Measurements from ENCODE around the gene OOSP1.
A peak's percentile ranks its signal among the peaks of the same experiment; 100 is the strongest.
"Not testable (repeated sequence)": the region's sequence is repeated elsewhere in the genome, so short reads cannot be mapped to it uniquely, and the experiment has no call there.

OOSP1 gene

DNA sequence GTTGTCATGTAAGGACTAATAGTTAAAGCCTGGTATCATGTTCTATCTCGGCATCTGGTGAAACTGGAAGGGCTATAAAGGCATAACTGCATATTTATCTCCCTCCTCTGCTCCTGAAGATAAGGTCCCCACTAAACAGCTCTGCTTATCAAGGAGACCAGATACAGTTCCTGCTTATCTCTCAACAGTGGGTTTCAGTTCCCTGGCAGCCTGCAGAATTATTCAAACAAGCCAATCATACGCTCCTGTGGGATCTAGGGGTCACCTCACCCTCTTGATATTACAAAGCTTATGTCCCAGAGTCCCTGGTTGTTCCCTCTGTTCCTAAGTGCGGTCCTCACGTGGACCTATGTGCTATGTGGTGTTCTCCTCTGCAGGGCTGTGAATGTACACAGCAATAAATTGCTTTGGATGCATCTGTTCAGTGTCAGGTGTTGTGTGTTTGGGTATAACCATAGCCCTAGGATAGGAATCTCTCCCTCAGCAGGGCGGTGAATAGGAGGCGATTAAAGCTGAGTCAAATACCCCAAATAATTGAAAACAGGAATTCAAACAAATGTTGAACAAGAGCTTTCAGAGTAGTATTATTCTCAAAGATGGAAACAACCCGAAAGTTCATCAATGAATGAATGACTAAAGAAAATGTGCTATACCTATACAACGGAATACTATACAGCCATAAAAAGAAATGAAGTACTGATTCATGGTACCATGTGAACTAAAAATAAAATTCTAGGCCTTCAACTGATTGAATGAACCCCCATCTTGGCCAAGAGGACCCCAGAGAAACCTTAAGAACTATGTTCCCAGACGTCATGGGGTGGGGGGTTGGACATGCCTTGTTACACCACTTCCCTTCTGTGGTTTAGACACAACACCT is 22.5 kb downstream of the OOSP1 start:
- peak; percentile 37 for DNase-seq (ENCODE audit: low read depth, low spot score)

DNA sequence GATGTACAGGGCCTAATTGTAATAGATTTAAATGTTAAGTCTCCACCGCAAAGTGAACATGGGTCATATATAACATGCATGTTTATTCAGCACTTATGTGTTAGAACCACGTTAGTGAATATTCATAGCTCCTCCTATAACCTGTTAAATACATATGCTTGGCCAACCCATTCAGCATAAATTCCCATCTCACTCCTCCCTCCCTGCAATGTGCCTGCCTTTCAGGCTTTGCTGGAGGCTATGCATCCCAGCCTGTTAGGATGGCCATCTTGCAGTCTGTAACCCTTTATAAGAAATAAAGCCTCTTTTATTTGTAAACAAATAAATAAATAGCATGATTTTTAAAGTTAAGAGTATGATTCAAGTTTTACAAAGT is 23.9 kb downstream of the OOSP1 start:
- DNase-seq (ENCODE audit: low read depth, low spot score) = no peak

DNA sequence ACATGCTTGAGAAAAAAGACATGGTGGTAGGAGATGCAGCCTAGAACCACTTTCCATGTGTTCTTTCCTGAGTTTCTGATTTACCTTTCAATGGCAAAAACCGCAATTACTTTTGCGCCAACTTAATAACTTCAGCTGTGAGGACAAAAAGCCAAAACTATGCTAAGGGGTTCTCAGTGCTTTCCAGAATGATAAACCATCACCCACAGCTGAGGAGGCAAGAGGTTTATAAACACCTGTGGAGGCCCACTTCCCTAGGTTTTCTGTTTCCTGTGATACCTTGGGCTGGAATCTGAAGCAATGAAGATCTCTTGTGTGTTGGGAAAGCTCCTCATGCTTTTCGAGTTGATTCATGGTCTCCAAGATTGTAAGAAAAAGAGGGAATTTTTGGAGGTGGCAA is 25.5 kb downstream of the OOSP1 start, which contains the start of gene OOSP4A:
Gene OOSP4A, plus strand, starts transcription at position 301 of the 400 bp plus-strand sequence. Its CDS starts 0 bp downstream, at position 301.
- DNase-seq (ENCODE audit: low read depth, low spot score) = no peak

DNA sequence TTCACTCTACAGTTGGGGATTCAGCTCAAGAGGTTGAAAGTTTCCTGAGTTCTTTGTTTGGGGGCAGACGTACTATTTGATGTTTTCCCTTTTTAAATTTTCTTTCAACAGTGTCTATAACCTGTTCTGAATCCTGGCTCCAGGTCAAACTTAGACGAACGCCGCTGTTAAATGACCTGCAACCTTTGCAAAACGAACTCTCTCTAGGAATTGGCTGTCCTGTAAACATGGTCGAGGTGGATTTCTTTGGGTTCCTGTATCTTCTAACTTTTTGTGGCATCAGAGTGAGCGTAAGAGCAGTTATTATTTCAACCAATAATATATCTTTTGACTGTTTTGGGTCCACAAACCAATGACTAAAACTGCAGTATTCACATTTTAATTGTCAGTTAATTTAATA is 27.2 kb downstream of the OOSP1 start:
- DNase-seq (ENCODE audit: low read depth, low spot score) = no peak

DNA sequence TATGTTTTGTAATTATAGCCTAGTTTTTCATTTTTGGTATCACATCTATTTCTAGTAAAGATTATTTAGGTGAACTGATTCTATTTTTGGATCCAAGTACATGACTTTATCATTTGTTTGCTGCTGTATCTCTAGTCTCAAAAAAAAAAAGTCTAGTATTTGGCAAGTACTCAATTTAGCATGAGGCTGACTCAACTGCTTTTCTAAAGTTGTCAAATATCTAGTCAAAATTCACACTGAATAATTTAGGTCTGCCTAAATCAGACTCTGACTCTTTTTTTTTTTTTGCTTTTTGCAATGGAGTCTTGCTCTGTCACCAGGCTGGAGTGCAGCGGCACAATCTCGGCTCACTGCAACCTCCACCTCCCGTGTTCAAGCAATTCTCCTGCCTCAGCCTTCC is 28.0 kb downstream of the OOSP1 start:
- no peak for DNase-seq (ENCODE audit: low read depth, low spot score)

DNA sequence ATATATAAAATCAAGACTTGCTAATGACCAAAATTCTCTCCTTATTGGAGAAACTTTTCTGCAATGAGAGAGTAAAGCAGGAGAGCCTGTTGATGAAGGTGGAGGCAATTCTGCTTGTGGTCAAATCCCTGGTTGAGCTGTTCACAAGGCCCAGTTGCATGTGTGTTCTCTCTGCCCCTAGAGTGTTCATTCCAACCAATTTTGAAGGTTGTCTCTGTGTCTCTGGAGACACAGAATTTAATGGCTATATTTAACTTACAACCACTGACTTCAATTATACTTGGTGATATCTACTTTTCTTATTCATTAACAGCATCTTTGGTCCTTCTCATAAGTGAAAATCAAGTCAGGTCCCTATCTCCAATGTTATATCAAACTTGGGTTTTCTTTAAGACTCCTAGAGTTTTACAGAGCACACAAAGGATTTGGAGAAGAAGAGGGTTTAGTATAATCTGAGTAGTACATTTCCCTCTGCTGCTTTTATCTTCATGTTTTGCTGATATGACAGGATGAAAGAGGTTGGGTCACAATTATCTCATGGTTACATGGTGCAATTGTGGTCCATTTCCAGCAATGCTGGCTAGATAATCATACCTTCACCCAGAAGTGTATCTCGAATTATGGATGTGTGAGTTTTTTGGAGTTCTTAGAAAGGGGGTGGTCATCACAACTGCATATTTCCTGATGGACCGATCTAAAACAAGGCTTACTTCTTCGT is 29.6 kb downstream of the OOSP1 start:
- no peak for DNase-seq (ENCODE audit: low read depth, low spot score)

DNA sequence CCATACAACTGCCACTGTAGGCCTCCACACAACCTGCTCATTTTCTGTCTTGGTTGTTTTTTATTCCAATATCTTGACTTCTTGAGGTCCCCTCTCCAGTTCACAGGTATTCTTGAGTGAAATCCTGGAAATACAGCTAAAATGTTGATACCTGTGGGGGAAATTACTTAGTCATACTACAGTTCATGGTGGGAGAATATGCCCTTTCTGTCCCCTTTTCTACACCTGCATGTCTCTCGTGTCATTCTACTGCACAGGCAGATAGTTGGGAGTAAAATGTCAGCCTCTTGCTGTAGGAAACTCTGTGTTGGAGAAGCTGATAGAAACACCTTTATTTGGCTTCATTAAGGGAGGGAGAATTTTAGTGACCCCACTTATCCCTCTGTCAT is 30.2 kb downstream of the OOSP1 start:
- no peak for DNase-seq (ENCODE audit: low read depth, low spot score)

DNA sequence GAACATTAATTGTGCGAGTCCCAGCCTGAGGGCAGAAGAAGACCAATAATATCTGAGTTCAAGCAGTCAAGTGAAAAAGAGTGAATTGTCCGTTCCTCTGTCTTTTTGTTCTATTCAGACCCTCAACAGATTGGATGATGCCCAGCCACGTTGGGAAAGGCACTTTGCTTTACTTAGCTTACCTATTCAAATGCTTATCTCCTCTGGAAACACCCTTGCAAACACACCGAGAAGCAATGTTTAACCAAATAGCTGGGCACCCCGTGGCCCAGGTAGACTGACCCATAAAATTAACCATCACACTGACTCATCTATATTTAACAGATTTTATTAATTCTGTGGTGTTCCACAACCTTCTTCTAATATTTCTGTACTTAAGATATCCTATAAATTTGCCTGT is 34.9 kb downstream of the OOSP1 start:
- no peak for DNase-seq (ENCODE audit: low read depth, low spot score)

DNA sequence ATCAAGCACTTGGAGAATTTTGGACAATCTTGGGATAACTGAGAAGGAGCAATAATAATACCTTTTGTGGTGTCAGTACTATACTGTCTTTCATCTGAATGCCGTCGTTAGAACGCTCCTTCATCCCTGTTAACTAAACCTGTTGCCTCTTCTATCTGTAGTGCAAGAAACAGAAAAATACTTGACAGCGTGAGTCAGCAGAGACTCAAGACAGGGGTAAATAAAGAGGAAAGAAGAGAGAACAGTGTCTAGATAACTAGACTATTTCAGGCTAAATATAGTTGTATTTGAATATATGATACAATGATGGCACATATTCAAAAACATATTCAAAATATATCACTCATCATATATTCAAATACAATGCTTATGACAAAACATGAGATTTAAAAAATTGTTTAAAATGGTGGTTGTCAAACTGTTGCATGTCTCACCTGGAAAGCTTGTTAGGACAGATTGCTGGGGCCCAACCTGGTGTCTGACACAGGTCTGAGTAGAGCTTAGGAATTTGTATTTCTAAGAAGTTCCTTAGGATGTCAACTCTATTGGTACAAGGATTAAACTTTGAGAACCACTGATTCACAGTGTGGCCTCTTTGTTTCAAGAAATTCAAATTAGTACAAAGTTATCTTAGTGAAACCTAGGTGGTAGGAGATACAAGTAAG is 43.0 kb downstream of the OOSP1 start:
- no peak for DNase-seq (ENCODE audit: low read depth, low spot score)

DNA sequence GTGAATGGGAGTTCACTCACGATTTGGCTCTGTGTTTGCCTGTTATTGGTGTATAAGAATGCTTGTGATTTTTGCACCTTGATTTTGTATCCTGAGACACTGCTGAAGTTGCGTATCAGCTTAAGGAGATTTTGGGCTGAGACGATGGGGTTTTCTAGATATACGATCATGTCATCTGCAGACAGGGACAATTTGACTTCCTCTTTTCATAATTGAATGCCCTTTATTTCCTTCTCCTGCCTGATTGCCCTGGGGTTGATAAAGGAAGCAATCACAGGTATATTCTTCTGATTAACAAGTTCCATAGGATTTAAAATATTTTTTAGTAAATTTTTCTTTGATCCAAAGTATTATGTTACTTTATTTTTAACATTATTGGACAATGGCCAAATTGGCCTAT is 43.8 kb downstream of the OOSP1 start:
- not testable (repeated sequence) for DNase-seq (ENCODE audit: low read depth, low spot score)

DNA sequence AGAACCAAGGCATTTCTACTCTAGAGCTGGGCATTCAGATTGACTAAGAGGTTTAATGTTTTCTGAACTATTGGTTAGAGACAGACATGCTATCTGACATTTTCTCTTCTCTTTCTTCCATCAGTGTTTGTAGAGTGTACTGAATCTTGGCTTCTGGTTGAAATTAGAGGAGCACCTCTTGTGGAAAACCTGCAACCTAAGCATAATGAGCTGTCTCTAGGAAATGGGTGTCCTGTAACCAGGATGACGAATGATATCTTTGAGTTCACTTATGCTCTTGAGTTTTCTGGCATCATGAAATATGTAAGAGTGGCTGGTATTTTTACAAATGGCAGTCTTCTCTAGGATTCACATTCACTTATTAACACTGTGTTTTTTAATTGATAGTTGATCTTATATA is 45.0 kb downstream of the OOSP1 start:
- DNase-seq (ENCODE audit: low read depth, low spot score) = no peak

DNA sequence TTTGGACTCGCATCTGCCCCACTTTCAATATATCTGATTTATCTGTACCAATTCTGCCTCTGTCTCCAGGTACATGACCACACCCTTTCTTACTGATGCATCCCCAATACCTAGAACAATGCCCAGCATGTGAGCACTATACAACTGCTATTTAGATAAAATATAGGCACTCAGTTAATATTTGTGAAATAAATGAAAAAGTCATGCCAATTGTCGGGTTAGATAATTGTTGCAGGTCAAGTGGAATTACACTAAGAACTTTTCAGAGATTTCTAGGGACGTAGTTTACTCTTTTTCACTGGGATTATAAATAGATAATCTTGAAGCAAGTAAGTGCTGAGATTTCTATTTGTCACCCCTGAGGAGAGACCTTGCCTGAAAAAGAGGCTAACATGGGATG is 46.1 kb downstream of the OOSP1 start:
- DNase-seq (ENCODE audit: low read depth, low spot score) = no peak

DNA sequence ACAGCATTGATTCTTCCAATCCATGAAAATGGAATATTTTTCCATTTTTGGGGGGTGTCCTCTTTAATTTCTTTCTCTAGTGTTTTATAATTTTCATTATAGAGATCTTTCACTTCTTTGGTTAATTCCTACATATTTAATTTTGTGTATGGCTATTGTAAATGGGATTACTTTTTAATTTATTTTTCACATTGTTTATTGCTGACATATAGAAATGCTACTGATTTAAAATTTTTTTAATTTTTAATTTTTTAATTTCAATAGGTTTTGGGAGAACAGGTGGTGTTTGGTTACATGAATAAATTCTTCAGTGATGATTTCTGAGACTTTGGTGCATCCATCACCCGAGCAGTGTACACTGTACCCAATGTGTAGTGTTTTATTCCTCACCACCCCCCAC is 52.2 kb downstream of the OOSP1 start:
- DNase-seq (ENCODE audit: low read depth, low spot score) = no peak

DNA sequence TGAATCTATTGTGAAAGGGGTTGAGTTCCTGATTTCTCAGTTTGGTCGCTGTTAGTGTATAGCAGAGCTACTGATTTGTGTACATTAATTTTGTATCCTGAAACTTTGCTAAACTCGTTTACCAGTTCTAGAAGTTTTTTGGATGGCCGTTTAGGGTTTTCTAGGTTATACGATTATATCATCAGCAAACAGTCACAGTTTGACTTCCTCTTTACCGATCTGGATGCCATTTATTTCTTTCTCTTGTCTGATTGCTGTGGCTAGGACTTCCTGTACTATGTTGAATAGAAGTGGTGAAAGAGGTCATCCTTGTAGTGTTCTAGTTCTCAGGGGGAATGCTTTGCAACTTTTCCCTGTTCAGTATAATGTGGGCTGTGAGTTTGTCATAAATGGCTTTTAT is 54.2 kb downstream of the OOSP1 start:
- DNase-seq (ENCODE audit: low read depth, low spot score) = no peak

DNA sequence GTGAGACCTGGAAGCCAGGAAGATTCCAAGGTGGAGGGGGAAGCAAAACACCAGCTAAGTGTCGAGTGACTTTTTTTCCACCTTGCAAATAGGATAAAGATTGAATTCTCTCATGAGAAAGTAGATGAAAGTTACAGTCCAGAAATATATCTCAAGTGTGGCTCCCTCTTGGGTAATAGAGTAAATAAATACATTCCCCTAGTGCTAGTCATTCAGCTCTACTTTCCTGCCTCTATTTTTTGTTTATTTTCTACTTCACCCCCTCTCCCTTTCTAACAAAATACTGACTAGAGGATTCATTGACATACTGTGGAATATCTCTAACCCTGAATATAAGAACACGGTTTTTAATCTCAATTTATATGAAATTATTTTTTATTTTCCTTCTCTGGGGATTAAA is 59.6 kb downstream of the OOSP1 start:
- DNase-seq (ENCODE audit: low read depth, low spot score) = no peak

DNA sequence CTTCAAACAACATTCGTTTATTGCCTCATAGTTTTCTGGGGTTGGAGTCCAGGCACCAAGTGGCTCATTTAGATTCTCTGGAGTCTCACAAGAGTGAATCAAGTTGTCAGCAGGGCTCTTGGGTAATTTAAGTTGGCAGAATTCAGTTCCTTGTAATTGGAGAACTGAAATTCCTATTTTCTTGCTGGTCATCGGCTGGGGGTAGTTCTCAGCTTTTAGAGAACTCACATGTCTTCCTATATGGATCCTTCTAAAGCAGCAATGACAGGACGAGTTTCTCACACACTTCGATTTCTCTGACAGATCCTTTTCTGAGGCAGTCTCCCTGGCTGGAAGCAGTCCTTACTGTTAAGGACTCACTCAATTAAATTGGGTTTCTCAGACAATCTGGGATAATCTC is 61.5 kb downstream of the OOSP1 start:
- no peak for DNase-seq (ENCODE audit: low read depth, low spot score)

DNA sequence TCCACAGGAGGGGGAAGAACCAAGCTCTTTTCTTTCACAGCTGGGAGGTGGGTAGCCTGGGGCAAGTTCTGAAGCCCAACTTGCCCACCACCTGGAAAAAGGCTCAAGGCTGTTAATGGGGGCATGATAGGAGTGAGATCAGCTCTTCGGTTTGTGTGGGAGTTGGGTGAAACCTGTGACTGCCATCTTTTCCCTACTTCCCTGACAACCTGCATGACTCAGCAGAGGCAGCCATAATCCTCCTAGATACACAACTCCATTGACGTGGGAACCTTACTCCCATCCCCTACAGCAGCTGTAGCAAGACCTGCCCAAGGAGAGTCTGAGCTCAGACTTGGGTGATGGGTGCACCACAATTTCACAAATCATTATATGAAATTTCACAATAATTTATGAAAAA is 65.5 kb downstream of the OOSP1 start:
- peak; percentile 40 for DNase-seq (ENCODE audit: low read depth, low spot score)

DNA sequence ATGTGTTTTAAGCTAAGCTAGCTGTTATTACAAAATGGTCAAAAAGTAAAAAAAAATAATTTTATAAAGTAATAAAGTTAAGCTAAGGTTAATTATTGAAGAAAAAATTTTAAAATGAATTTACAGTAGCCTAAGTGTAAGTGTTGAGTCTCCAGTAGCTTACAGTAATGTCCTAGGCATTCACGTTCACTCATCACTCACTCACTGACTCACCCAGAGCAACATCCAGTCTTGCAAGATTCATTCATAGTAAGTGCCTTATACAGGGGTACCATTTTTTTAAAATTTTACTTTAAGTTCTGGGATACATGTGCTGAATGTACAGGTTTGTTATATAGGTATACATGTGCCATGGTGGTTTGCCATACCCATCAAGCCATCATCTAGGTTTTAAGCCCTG is 67.1 kb downstream of the OOSP1 start:
- DNase-seq (ENCODE audit: low read depth, low spot score) = no peak

All from ELF-1 (cell line).